Measurements from ENCODE around the gene TMEM250. TPM values are rescaled to one million over a fixed set of nuclear protein-coding genes. Genes with fewer than 3 reads are reported as not detected.
A peak's percentile ranks its signal among the peaks of the same experiment; 100 is the strongest.
"Not testable (repeated sequence)": the region's sequence is repeated elsewhere in the genome, so short reads cannot be mapped to it uniquely, and the experiment has no call there.

Gene TMEM250
- total and polyA plus RNA-seq, 8 donors = 10.7 to 42.1 (median 16.4) TPM

DNA sequence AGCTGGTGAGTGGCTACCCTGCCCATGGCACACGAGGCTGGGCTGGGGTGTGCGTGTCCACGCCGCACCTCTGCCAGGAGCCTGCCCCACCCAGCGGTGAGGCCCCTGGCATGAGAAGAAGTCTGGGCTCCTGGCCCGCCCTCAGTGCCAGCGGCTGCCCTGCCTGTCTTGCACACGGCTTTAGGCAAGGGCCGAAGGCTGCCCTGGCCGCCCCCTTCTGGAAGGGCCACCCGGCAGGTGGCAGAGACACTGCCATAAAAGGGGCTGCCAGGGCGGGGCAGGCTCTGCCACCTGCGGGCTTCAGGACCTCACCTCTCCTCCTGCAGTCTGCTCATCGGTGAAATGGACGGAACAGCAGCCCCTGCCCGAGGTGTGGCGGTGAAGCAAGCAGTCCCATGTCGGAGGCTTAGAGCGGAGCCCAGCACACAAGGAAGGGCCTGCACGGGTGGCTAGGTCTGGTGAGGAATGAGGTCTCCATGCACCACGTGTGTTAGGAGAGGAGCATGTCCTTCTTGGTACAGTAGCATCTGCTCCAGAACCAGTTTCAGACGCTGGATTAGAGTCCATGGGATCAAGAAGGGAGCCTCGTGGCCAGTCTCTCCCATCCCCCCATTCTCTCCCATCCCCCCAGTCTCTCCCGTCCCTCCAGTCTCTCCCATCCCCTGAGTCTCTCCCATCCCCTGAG lies 34.8 kb upstream of the TMEM250 start:
- Histone ChIP-seq H3K27me3 (peaks cover 9 to 52% of the 10 kb centered on the region in 2 donors), H3K4me3 (no peak overlapping the region), H3K36me3 (no peaks in the 10 kb centered on the region), H3K27ac (no peak overlapping the region), H3K4me1 (no peaks in the 10 kb centered on the region), H3K9me3 (no peaks in the 10 kb centered on the region)
- intact Hi-C loops (cut with DNase I) = no loop called here
- ATAC-seq (no peak), DNase-seq (peak in 1 of 4 donors; percentile 77)
- TF ChIP-seq, protein P1, sequence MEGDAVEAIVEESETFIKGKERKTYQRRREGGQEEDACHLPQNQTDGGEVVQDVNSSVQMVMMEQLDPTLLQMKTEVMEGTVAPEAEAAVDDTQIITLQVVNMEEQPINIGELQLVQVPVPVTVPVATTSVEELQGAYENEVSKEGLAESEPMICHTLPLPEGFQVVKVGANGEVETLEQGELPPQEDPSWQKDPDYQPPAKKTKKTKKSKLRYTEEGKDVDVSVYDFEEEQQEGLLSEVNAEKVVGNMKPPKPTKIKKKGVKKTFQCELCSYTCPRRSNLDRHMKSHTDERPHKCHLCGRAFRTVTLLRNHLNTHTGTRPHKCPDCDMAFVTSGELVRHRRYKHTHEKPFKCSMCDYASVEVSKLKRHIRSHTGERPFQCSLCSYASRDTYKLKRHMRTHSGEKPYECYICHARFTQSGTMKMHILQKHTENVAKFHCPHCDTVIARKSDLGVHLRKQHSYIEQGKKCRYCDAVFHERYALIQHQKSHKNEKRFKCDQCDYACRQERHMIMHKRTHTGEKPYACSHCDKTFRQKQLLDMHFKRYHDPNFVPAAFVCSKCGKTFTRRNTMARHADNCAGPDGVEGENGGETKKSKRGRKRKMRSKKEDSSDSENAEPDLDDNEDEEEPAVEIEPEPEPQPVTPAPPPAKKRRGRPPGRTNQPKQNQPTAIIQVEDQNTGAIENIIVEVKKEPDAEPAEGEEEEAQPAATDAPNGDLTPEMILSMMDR (IDR thresholded peaks at IDR 0.05) = no peak

GRCh38 chr9:136152931-136153330 lies 34.3 kb upstream of the TMEM250 start:
- Histone ChIP-seq H3K27me3 (peaks cover 9 to 52% of the 10 kb centered on the region in 2 donors), H3K4me3 (no peak overlapping the region), H3K36me3 (no peaks in the 10 kb centered on the region), H3K4me1 (no peaks in the 10 kb centered on the region), H3K27ac (no peak overlapping the region), H3K9me3 (no peaks in the 10 kb centered on the region)
- peak in 1 of 4 donors; percentile 65 for DNase-seq
- intact Hi-C loops (cut with DNase I) = no loop called here
- TF ChIP-seq, protein P1 (IDR thresholded peaks at IDR 0.05) = no peak
- no peak for ATAC-seq

- Histone ChIP-seq H3K9me3 (no peaks in the 10 kb centered on the region), H3K27me3 (peaks cover 11 to 52% of the 10 kb centered on the region in 2 donors), H3K36me3 (no peaks in the 10 kb centered on the region), H3K4me3 (no peak overlapping the region), H3K4me1 (no peaks in the 10 kb centered on the region), H3K27ac (no peak overlapping the region)
- ATAC-seq = no peak
- no peak for DNase-seq
- TF ChIP-seq, protein P1 (IDR thresholded peaks at IDR 0.05) = no peak
- intact Hi-C loops (cut with DNase I) = no loop called here
These were observed 33.8 kb upstream of the TMEM250 start for GRCh38 chr9:136152543-136152866.

DNA sequence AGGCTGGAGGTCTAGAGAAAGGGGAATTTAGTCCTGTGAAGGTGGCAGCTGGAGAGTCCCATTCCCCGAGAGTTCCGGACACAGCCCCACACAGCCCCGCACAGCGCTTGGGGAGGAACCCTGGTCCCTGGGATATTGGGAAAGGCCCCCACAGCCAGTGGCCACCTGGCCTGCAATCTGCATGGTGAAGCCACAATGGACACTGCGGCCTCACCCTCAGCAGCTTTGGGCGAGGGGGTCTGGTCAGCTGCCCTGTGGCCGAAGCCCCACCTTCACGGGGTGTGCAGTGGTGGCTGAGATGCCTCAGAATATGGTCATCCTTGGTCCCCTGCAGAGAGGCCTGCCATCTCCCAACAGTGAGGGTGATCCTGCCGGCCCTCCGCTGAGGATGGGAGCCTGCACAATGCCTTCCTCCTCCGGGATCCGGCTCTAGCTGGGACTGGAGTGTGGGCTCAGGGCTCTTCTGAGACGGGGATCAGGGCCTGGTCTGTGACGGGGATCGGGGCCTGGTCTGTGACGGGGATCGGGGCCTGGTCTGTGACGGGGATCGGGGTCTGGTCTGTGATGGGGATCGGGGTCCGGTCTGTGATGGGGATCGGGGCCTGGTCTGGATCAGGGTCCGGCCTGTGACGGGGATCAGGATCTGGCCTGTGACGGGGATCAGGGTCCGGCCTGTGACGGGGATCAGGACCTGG lies 33.3 kb upstream of the TMEM250 start:
- Histone ChIP-seq H3K4me1 (no peaks in the 10 kb centered on the region), H3K4me3 (no peak overlapping the region), H3K27me3 (peaks cover 11 to 52% of the 10 kb centered on the region in 2 donors), H3K36me3 (no peaks in the 10 kb centered on the region), H3K9me3 (no peaks in the 10 kb centered on the region), H3K27ac (no peak overlapping the region)
- TF ChIP-seq, protein P1 (IDR thresholded peaks at IDR 0.05) = no peak
- intact Hi-C loops (cut with DNase I) = no loop called here
- ATAC-seq (no peak), DNase-seq (peak in 1 of 4 donors; percentile 63)

DNA sequence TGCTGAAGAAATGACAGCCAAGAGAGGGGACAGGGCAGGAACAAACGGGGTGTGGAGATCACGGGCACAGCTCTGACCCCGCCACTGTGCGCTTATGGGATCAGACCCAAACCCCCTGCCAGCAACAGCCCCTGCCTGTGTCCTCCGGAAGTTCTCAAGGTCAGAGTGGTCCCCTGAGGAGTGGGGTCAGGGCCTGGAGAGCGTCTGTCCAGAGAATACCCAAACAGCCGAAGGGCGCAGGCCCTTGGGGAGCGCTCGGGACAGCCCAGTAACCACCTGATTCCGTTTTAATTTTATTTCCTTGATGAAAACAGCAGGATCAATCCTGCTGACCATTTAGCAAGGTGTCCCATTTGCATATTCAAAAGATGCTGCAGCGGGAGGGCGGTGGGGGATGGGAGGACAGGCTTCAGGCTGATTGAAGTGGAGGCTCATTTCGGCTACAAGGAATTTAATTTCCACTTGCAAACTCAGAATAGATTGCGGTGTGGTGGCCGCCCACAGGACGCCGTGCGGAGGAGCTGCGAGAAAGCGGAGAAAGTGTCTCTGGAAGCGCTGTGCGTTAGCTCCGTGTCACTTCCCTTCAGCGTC lies 32.6 kb upstream of the TMEM250 start:
- Histone ChIP-seq H3K27me3 (peaks cover 4 to 52% of the 10 kb centered on the region in 2 donors), H3K9me3 (no peaks in the 10 kb centered on the region), H3K4me1 (no peaks in the 10 kb centered on the region), H3K4me3 (no peak overlapping the region), H3K27ac (no peak overlapping the region), H3K36me3 (no peaks in the 10 kb centered on the region)
- intact Hi-C loops (cut with DNase I) = no loop called here
- TF ChIP-seq, protein P1 (IDR thresholded peaks at IDR 0.05) = no peak
- no peak for ATAC-seq
- no peak for DNase-seq

DNA sequence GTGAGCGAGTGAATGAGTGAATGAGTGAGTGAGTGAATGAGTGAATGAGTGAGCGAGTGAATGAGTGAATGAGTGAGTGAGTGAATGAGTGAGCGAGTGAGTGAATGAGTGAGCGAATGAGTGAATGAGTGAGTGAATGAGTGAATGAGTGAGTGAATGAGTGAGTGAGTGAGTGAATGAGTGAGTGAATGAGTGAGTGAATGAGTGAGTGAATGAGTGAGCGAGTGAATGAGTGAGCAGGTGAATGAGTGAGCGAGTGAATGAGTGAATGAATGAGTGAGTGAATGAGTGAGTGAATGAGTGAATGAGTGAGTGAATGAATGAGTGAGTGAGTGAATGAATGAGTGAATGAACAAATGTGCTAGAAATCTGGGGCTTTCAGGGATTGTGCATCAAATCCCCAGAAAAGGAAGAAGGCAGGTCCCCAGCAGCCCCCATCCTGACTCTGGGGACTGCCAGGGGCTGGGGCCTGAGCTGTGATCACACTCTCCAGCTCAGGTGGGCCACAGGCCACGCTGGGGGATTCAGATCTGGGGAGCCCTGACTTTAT lies 32.1 kb upstream of the TMEM250 start:
- ATAC-seq; intact Hi-C loops (cut with DNase I); H3K36me3 ChIP-seq; H3K4me3 ChIP-seq; H3K27ac ChIP-seq; H3K4me1 ChIP-seq; H3K9me3 ChIP-seq: not testable (repeated sequence)
- DNase-seq = peak in 1 of 4 donors; percentile 44
- peaks cover 4 to 52% of the 10 kb centered on the region in 2 donors for H3K27me3 ChIP-seq

Data from left lung (tissue), 10 donors.